ENCODE measurements around the gene RSAD1. TPM values are rescaled to one million over a fixed set of nuclear protein-coding genes. Genes with fewer than 3 reads are reported as not detected.
A peak's percentile ranks its signal among the peaks of the same experiment; 100 is the strongest.

Gene RSAD1
- total and polyA plus RNA-seq, 3 experiments from 2014 or later: 45.7 to 66.4 (median 46.8) TPM

DNA sequence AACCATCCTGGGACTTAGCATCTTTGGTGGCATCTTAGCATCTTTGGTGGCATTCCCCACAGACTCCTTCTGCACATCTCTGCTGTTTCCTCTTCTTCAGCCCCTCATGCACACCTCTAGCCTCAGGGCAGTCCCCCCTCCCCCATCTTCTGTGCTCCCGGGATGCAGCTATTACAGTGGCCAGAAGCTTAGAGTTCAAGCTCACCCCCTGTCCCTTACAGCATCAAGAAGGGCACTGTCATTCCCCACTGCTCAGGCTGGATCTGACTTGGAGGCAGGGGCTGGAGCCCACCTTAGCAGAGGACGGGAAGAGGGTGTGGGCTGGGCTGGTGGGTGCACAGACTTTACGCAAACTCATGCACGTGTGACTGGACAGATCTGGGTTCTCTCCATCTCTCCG is 54.5 kb downstream of the RSAD1 start:
- Histone ChIP-seq H3K4me3 (ENCODE audit: low read length) (no peak overlapping the region), H3K9me3 (ENCODE audit: low read length) (no peaks in the 10 kb centered on the region), H3K36me3 (ENCODE audit: insufficient read depth, low read length) (no peaks in the 10 kb centered on the region), H3K4me1 (ENCODE audit: insufficient read depth, low read length) (no peaks in the 10 kb centered on the region), H3K27me3 (ENCODE audit: insufficient read depth, low read length, poor library complexity, severe bottlenecking) (peaks cover 44% of the 10 kb centered on the region), H3K27ac (ENCODE audit: low read depth, low read length) (no peak overlapping the region)
- peaks cover 55 to 71% of the 10 kb centered on the region in 2 donors for H3K27me3 Mint-ChIP-seq
- H3K9me3 Mint-ChIP-seq: no peaks in the 10 kb centered on the region
- peaks cover 0 to 24% (median 4%) of the 10 kb centered on the region in 3 donors for H3K4me1 Mint-ChIP-seq
- no peaks in the 10 kb centered on the region for H3K36me3 Mint-ChIP-seq
- no peak for DNase-seq
- peak overlapping the region in 1 of 7 donors; percentile 51 for H3K4me3 Mint-ChIP-seq
- CTCF ChIA-PET: no interaction called here
- H3K27ac Mint-ChIP-seq: no peak overlapping the region
- POLR2A ChIA-PET: no interaction called here

DNA sequence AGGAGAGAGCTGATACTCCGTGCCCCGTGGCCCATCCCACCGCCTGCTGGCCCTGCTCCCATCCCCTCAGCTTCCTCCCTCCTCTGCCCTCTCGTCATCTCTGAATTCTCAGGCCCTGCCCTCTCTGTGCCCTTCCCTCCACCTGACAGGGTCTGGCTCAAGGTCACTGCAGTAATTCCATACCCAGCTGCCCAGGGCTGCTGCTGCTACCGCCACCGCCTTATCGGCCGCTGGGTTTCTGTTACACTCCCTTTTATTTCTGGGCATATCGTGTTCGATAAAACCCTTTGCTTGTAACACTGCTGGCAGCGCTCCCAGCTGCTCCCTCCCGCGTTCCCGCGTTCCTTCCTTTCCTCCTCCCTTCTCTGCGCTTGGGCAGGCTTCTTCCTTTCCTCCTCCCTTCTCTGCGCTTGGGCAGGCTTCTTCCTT is 55.1 kb downstream of the RSAD1 start:
- no peak for DNase-seq
- no peaks in the 10 kb centered on the region for H3K9me3 Mint-ChIP-seq
- POLR2A ChIA-PET: no interaction called here
- H3K27ac Mint-ChIP-seq: peak overlapping the region in 2 of 8 donors; percentile 14 to 34
- no peaks in the 10 kb centered on the region for H3K36me3 ChIP-seq (ENCODE audit: insufficient read depth, low read length)
- H3K4me1 Mint-ChIP-seq: peaks cover 0 to 24% (median 4%) of the 10 kb centered on the region in 3 donors
- no peak overlapping the region for H3K4me3 ChIP-seq (ENCODE audit: low read length)
- H3K4me1 ChIP-seq (ENCODE audit: insufficient read depth, low read length): no peaks in the 10 kb centered on the region
- no peaks in the 10 kb centered on the region for H3K9me3 ChIP-seq (ENCODE audit: low read length)
- CTCF ChIA-PET: no interaction called here
- peaks cover 44% of the 10 kb centered on the region for H3K27me3 ChIP-seq (ENCODE audit: insufficient read depth, low read length, poor library complexity, severe bottlenecking)
- H3K27me3 Mint-ChIP-seq: peaks cover 53 to 65% of the 10 kb centered on the region in 2 donors
- no peak overlapping the region for H3K27ac ChIP-seq (ENCODE audit: low read depth, low read length)
- no peaks in the 10 kb centered on the region for H3K36me3 Mint-ChIP-seq
- peak overlapping the region in 1 of 7 donors; percentile 51 for H3K4me3 Mint-ChIP-seq

GRCh38 chr17:50534222-50534978 is 55.7 kb downstream of the RSAD1 start:
- Histone ChIP-seq H3K4me3 (ENCODE audit: low read length) (no peak overlapping the region), H3K4me1 (ENCODE audit: insufficient read depth, low read length) (no peaks in the 10 kb centered on the region), H3K27ac (ENCODE audit: low read depth, low read length) (no peak overlapping the region), H3K36me3 (ENCODE audit: insufficient read depth, low read length) (no peaks in the 10 kb centered on the region), H3K27me3 (ENCODE audit: insufficient read depth, low read length, poor library complexity, severe bottlenecking) (peaks cover 42% of the 10 kb centered on the region), H3K9me3 (ENCODE audit: low read length) (no peaks in the 10 kb centered on the region)
- peaks cover 53 to 59% of the 10 kb centered on the region in 2 donors for H3K27me3 Mint-ChIP-seq
- no peaks in the 10 kb centered on the region for H3K9me3 Mint-ChIP-seq
- peaks cover 0 to 24% (median 4%) of the 10 kb centered on the region in 3 donors for H3K4me1 Mint-ChIP-seq
- ChIA-PET POLR2A (no interaction called here), CTCF (no interaction called here)
- H3K27ac Mint-ChIP-seq: peak overlapping the region in 1 of 8 donors; percentile 54
- DNase-seq: no peak
- peak overlapping the region in 2 of 7 donors; percentile 34 to 51 for H3K4me3 Mint-ChIP-seq
- no peaks in the 10 kb centered on the region for H3K36me3 Mint-ChIP-seq

DNA sequence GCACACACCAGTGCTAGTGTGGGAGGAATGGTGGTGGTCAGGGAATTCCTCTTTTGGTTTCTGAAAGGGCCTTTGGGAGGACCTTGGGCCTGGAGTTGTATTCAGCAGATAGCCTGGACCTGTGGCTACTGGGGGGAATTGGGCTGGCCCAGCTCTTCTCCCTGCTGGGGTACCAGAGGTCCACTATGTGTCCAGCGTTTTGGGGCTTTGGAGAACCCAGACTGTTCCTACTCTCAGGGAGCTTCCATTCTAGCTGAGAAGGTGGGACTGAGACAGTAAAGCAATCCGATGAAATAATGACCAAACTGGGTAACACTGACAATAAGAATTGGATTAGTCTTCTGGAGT is 56.3 kb downstream of the RSAD1 start:
- peaks cover 0 to 24% (median 4%) of the 10 kb centered on the region in 3 donors for H3K4me1 Mint-ChIP-seq
- Histone ChIP-seq H3K27me3 (ENCODE audit: insufficient read depth, low read length, poor library complexity, severe bottlenecking) (peaks cover 37% of the 10 kb centered on the region), H3K9me3 (ENCODE audit: low read length) (no peaks in the 10 kb centered on the region), H3K4me3 (ENCODE audit: low read length) (no peak overlapping the region), H3K4me1 (ENCODE audit: insufficient read depth, low read length) (no peaks in the 10 kb centered on the region), H3K36me3 (ENCODE audit: insufficient read depth, low read length) (no peaks in the 10 kb centered on the region), H3K27ac (ENCODE audit: low read depth, low read length) (no peak overlapping the region)
- POLR2A ChIA-PET: no interaction called here
- H3K27me3 Mint-ChIP-seq: peaks cover 47 to 53% of the 10 kb centered on the region in 2 donors
- peak overlapping the region in 1 of 7 donors; percentile 34 for H3K4me3 Mint-ChIP-seq
- no peaks in the 10 kb centered on the region for H3K9me3 Mint-ChIP-seq
- H3K27ac Mint-ChIP-seq: peak overlapping the region in 1 of 8 donors; percentile 54
- CTCF ChIA-PET: no interaction called here
- H3K36me3 Mint-ChIP-seq: no peaks in the 10 kb centered on the region
- DNase-seq: no peak

DNA sequence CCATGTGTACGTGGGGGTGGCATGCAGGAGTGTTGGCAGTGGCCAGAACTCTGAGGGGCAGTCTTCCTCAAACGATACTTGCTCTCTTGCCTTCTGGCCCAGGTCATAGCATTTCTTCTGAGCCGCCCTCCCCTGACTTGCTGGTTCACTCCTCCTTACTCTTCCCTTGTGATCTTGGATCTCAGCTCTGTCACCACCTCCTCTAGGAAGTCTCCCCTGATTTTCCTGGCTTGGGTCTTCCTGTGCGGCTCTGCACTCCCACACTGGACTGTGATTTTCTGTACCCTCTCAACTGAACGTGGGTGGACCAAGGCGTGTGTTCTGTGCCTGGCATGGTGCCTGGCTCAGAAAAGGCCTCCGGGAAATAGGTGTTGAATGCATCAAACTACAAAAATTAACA is 56.7 kb downstream of the RSAD1 start:
- H3K4me1 Mint-ChIP-seq: peaks cover 0 to 24% (median 4%) of the 10 kb centered on the region in 3 donors
- H3K27ac ChIP-seq (ENCODE audit: low read depth, low read length): no peak overlapping the region
- H3K36me3 ChIP-seq (ENCODE audit: insufficient read depth, low read length): no peaks in the 10 kb centered on the region
- H3K27ac Mint-ChIP-seq: no peak overlapping the region
- H3K27me3 ChIP-seq (ENCODE audit: insufficient read depth, low read length, poor library complexity, severe bottlenecking): peaks cover 32% of the 10 kb centered on the region
- H3K9me3 Mint-ChIP-seq: no peaks in the 10 kb centered on the region
- DNase-seq: no peak
- H3K4me3 Mint-ChIP-seq: no peak overlapping the region
- ChIA-PET POLR2A (interaction anchor here (1.6 kb wide), 1 partner anchor 25 kb away, joined by 3 read pairs; the partner anchor contains the start of gene CACNA1G), CTCF (no interaction called here)
- H3K4me3 ChIP-seq (ENCODE audit: low read length): no peak overlapping the region
- peaks cover 43 to 49% of the 10 kb centered on the region in 2 donors for H3K27me3 Mint-ChIP-seq
- H3K9me3 ChIP-seq (ENCODE audit: low read length): no peaks in the 10 kb centered on the region
- H3K4me1 ChIP-seq (ENCODE audit: insufficient read depth, low read length): no peaks in the 10 kb centered on the region
- H3K36me3 Mint-ChIP-seq: no peaks in the 10 kb centered on the region

Other genes starting within 250 kb of the RSAD1 start
- not detected for gene TMEM92, start 204.4 kb upstream of the RSAD1 start, total RNA-seq
- not detected for gene TMEM92, start 204.4 kb upstream of the RSAD1 start, polyA plus RNA-seq
- 10 to 100 TPM; 31.8 to 32.6 TPM for gene XYLT2, start 132.7 kb upstream of the RSAD1 start, total RNA-seq
- gene XYLT2, start 132.7 kb upstream of the RSAD1 start, polyA plus RNA-seq: 17.8 TPM
- 10 to 100 TPM; 87.2 to 88.8 TPM for gene MRPL27, start 105.7 kb upstream of the RSAD1 start, total RNA-seq
- 49.2 TPM for gene MRPL27, start 105.7 kb upstream of the RSAD1 start, polyA plus RNA-seq
- gene EME1, start 105.6 kb upstream of the RSAD1 start, total RNA-seq: 10 to 100 TPM; 23.6 to 24.8 TPM
- gene EME1, start 105.6 kb upstream of the RSAD1 start, polyA plus RNA-seq: 0.43 TPM
- 100 to 1,000 TPM; 122 to 127 TPM for gene LRRC59, start 81.3 kb upstream of the RSAD1 start, total RNA-seq
- gene LRRC59, start 81.3 kb upstream of the RSAD1 start, polyA plus RNA-seq: 22.9 TPM
- gene ACSF2, start 52.6 kb upstream of the RSAD1 start, total RNA-seq: 10 to 100 TPM; 12.4 to 14.8 TPM
- gene ACSF2, start 52.6 kb upstream of the RSAD1 start, polyA plus RNA-seq: 3.1 TPM
- gene CHAD, start 10.0 kb upstream of the RSAD1 start, total RNA-seq: not detected
- not detected for gene CHAD, start 10.0 kb upstream of the RSAD1 start, polyA plus RNA-seq
- under 1 TPM; 0.83 to 0.86 TPM for gene MYCBPAP, start 29.6 kb downstream of the RSAD1 start, total RNA-seq
- not detected for gene MYCBPAP, start 29.6 kb downstream of the RSAD1 start, polyA plus RNA-seq
- not detected for gene EPN3, start 53.9 kb downstream of the RSAD1 start, total RNA-seq
- not detected for gene EPN3, start 53.9 kb downstream of the RSAD1 start, polyA plus RNA-seq
- gene SPATA20, start 68.3 kb downstream of the RSAD1 start, total RNA-seq: 10 to 100 TPM; 34.7 to 42.9 TPM
- gene SPATA20, start 68.3 kb downstream of the RSAD1 start, polyA plus RNA-seq: 11.0 TPM
- gene CACNA1G, start 81.9 kb downstream of the RSAD1 start, total RNA-seq: under 1 TPM in 1 of 2 experiments, not detected in 1; 0.07 TPM
- gene CACNA1G, start 81.9 kb downstream of the RSAD1 start, polyA plus RNA-seq: not detected
- gene ABCC3, start 156.0 kb downstream of the RSAD1 start, total RNA-seq: under 1 TPM; 0.37 to 0.69 TPM
- not detected for gene ABCC3, start 156.0 kb downstream of the RSAD1 start, polyA plus RNA-seq
- gene ANKRD40, start 229.1 kb downstream of the RSAD1 start, total RNA-seq: 10 to 100 TPM; 48.2 to 48.5 TPM
- gene ANKRD40, start 229.1 kb downstream of the RSAD1 start, polyA plus RNA-seq: 6.6 TPM
- 100 to 1,000 TPM; 113 to 120 TPM for gene LUC7L3, start 240.7 kb downstream of the RSAD1 start, total RNA-seq
- gene LUC7L3, start 240.7 kb downstream of the RSAD1 start, polyA plus RNA-seq: 72.5 TPM

Data from CD8-positive, alpha-beta memory T cell (primary cell).